PFSK-1 (cell line): Measurements from ENCODE around the gene GRXCR2.

ENCODE experiments used
- FOXP2 ChIP-seq: optimal IDR thresholded peaks from 2 replicates; pipeline ENCODE3; 2011; ENCODE audit warnings: borderline replicate concordance, control low read depth, inconsistent platforms; ENCODE audit not compliant: insufficient read depth; ENCODE audit errors: extremely low read length, extremely low read depth
- POLR2AphosphoS5 ChIP-seq: IDR thresholded peaks from 2 replicates; pipeline ENCODE4 v1.6.1; 2012; ENCODE audit warnings: low read depth, mild to moderate bottlenecking, control low read depth, low read length, moderate library complexity
- SIN3A ChIP-seq: IDR thresholded peaks from 2 replicates; pipeline ENCODE4 v1.6.1; 2012; ENCODE audit warnings: mild to moderate bottlenecking, low read length, moderate library complexity, borderline replicate concordance; ENCODE audit not compliant: insufficient read depth
- TAF1 ChIP-seq: IDR thresholded peaks from 2 replicates; pipeline ENCODE4 v1.6.1; 2012; ENCODE audit warnings: low read length, control low read depth, borderline replicate concordance; ENCODE audit not compliant: insufficient read depth
- TF ChIP-seq, protein P1 (sequence below), 2 experiments: IDR thresholded peaks; 2 replicates each; pipeline versions ENCODE4 v1.6.1 to v1.8.0; 2011 to 2012; ENCODE audit warnings: low read depth in 2 of 2, low read length in 2 of 2, control low read depth in 1 of 2, inconsistent platforms in 1 of 2, mild to moderate bottlenecking in 1 of 2, moderate library complexity in 1 of 2; ENCODE audit not compliant: insufficient read depth in 1 of 2

DNA sequence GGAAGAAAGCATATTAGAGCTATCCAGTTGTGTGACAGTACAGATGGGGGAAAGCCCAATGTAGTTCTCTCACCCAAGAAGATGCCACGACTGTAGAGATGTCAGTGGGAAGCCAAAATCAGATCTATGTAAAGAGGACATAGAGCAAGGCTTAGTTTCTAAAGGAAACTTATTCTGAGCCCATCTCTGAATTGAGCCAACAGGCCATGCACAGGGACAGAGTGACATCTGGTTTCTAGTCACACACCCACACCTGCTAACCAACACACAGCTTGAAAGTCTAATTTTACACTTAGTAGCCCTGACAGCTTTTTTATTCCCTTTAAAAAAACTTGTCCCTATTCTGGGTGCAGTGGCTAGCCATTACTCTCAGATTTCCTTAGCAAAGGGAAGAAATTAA lies 59.9 kb downstream of the GRXCR2 start:
- no peak for TF ChIP-seq POLR2AphosphoS5
- TF ChIP-seq, protein P1, sequence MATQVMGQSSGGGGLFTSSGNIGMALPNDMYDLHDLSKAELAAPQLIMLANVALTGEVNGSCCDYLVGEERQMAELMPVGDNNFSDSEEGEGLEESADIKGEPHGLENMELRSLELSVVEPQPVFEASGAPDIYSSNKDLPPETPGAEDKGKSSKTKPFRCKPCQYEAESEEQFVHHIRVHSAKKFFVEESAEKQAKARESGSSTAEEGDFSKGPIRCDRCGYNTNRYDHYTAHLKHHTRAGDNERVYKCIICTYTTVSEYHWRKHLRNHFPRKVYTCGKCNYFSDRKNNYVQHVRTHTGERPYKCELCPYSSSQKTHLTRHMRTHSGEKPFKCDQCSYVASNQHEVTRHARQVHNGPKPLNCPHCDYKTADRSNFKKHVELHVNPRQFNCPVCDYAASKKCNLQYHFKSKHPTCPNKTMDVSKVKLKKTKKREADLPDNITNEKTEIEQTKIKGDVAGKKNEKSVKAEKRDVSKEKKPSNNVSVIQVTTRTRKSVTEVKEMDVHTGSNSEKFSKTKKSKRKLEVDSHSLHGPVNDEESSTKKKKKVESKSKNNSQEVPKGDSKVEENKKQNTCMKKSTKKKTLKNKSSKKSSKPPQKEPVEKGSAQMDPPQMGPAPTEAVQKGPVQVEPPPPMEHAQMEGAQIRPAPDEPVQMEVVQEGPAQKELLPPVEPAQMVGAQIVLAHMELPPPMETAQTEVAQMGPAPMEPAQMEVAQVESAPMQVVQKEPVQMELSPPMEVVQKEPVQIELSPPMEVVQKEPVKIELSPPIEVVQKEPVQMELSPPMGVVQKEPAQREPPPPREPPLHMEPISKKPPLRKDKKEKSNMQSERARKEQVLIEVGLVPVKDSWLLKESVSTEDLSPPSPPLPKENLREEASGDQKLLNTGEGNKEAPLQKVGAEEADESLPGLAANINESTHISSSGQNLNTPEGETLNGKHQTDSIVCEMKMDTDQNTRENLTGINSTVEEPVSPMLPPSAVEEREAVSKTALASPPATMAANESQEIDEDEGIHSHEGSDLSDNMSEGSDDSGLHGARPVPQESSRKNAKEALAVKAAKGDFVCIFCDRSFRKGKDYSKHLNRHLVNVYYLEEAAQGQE (IDR thresholded peaks at IDR 0.05; ENCODE audit: insufficient read depth in 1 of 2, low read depth in 2 of 2, low read length in 2 of 2) = no peak
- no peak for TF ChIP-seq TAF1
- TF ChIP-seq FOXP2 = no peak
- no peak for TF ChIP-seq SIN3A
